H9 (cell line): ENCODE results near the gene EBLN2. TPM values are rescaled to one million over a fixed set of nuclear protein-coding genes. Genes with fewer than 3 reads are reported as not detected.

Experiments used
- DNase-seq: peaks from one replicate; pipeline ENCODE4 v3.0.0-alpha.2; 2017
- H2AFZ ChIP-seq: one replicate; pipeline ENCODE4 v1.6.1; 2013; ENCODE audit warnings: mild to moderate bottlenecking, low read length, control low read depth, moderate library complexity
- H2AK5ac ChIP-seq: 2 replicates; pipeline ENCODE4 v1.6.1; 2013; ENCODE audit warnings: low read length, control low read depth, mixed read lengths; ENCODE audit not compliant: insufficient read length
- H2BK120ac ChIP-seq: one replicate; pipeline ENCODE4 v1.6.1; 2013; ENCODE audit warnings: low read depth, mild to moderate bottlenecking, low read length, control low read depth, inconsistent platforms; ENCODE audit not compliant: poor library complexity, severe bottlenecking
- H2BK12ac ChIP-seq: 2 replicates; pipeline ENCODE4 v1.6.1; 2013; ENCODE audit warnings: low read length, control low read depth, mixed read lengths, low read depth; ENCODE audit not compliant: insufficient read length
- H2BK15ac ChIP-seq: 2 replicates; pipeline ENCODE4 v1.6.1; 2013; ENCODE audit warnings: low read depth, low read length, control low read depth
- H2BK20ac ChIP-seq: one replicate; pipeline ENCODE4 v1.6.1; 2013; ENCODE audit warnings: low read depth, mild to moderate bottlenecking, low read length, control low read depth, inconsistent platforms; ENCODE audit not compliant: poor library complexity, severe bottlenecking
- H2BK5ac ChIP-seq: 2 replicates; pipeline ENCODE4 v1.6.1; 2013; ENCODE audit warnings: low read length, control low read depth, mixed read lengths; ENCODE audit not compliant: insufficient read length
- H3K14ac ChIP-seq: 2 replicates; pipeline ENCODE4 v1.6.1; 2013; ENCODE audit warnings: low read length, control low read depth; ENCODE audit not compliant: insufficient read depth
- H3K18ac ChIP-seq: 2 replicates; pipeline ENCODE4 v1.6.1; 2013; ENCODE audit warnings: low read depth, mild to moderate bottlenecking, mixed read lengths, low read length, control low read depth; ENCODE audit not compliant: insufficient read length
- H3K23ac ChIP-seq: 2 replicates; pipeline ENCODE4 v1.6.1; 2013; ENCODE audit warnings: low read length, control low read depth, mixed read lengths, low read depth; ENCODE audit not compliant: insufficient read length
- H3K23me2 ChIP-seq: 2 replicates; pipeline ENCODE4 v1.6.1; 2013; ENCODE audit warnings: low read depth, mild to moderate bottlenecking, mixed read lengths, low read length, control low read depth; ENCODE audit not compliant: insufficient read length, poor library complexity, severe bottlenecking
- H3K27ac ChIP-seq: 2 replicates; pipeline ENCODE4 v1.5.1; 2013; ENCODE audit warnings: low read length, control low read depth, mixed read lengths, low read depth; ENCODE audit not compliant: insufficient read length
- H3K27me3 ChIP-seq: 2 replicates; pipeline ENCODE4 v1.6.1; 2013; ENCODE audit warnings: low read length, control low read depth, inconsistent platforms; ENCODE audit not compliant: insufficient read depth
- H3K4ac ChIP-seq: 2 replicates; pipeline ENCODE4 v1.6.1; 2013; ENCODE audit warnings: low read depth, mild to moderate bottlenecking, control low read depth, inconsistent platforms, low read length, moderate library complexity
- H3K4me1 ChIP-seq: 2 replicates; pipeline ENCODE4 v1.6.1; 2013; ENCODE audit warnings: low read length, control low read depth, inconsistent platforms; ENCODE audit not compliant: insufficient read depth
- H3K4me2 ChIP-seq: 2 replicates; pipeline ENCODE4 v1.6.1; 2013; ENCODE audit warnings: low read length, control low read depth, mixed read lengths; ENCODE audit not compliant: insufficient read length, insufficient read depth
- H3K56ac ChIP-seq: 2 replicates; pipeline ENCODE4 v1.6.1; 2013; ENCODE audit warnings: low read depth, mild to moderate bottlenecking, mixed read lengths, low read length, control low read depth; ENCODE audit not compliant: insufficient read length
- H3K79me1 ChIP-seq: 2 replicates; pipeline ENCODE4 v1.6.1; 2013; ENCODE audit warnings: low read depth, mild to moderate bottlenecking, moderate library complexity, low read length, control low read depth, inconsistent platforms; ENCODE audit not compliant: insufficient read depth, poor library complexity, severe bottlenecking
- H3K79me2 ChIP-seq: 2 replicates; pipeline ENCODE4 v1.6.1; 2013; ENCODE audit warnings: low read length, control low read depth, inconsistent platforms; ENCODE audit not compliant: insufficient read depth
- H3K9ac ChIP-seq: 2 replicates; pipeline ENCODE4 v1.6.1; 2013; ENCODE audit warnings: low read length, control low read depth, mixed read lengths; ENCODE audit not compliant: insufficient read length; ENCODE audit errors: extremely low read depth
- H3K9me3 ChIP-seq: one replicate; pipeline ENCODE4 v1.6.1; 2013; ENCODE audit warnings: low read depth, low read length, inconsistent platforms; ENCODE audit not compliant: control insufficient read depth
- H3T11ph ChIP-seq: one replicate; pipeline ENCODE4 v1.6.1; 2013; ENCODE audit warnings: mild to moderate bottlenecking, low read length, control low read depth, inconsistent platforms
- H4K20me1 ChIP-seq: one replicate; pipeline ENCODE4 v1.6.1; 2013; ENCODE audit not compliant: control insufficient read depth, insufficient read length, insufficient read depth
- H4K5ac ChIP-seq: 2 replicates; pipeline ENCODE4 v1.6.1; 2013; ENCODE audit warnings: low read depth, mild to moderate bottlenecking, mixed read lengths, low read length, control low read depth; ENCODE audit not compliant: insufficient read length
- H4K8ac ChIP-seq: replicated peaks from 2 replicates; pipeline ENCODE4 v1.6.1; 2013; ENCODE audit warnings: low read length, control low read depth, mixed read lengths, low read depth; ENCODE audit not compliant: insufficient read length
- H4K91ac ChIP-seq: 2 replicates; pipeline ENCODE4 v1.6.1; 2013; ENCODE audit warnings: low read depth, mild to moderate bottlenecking, moderate library complexity, mixed read lengths, low read length, control low read depth; ENCODE audit not compliant: insufficient read length
- H3K27ac Mint-ChIP-seq, 3 experiments: 2 replicates in 2 of 3; 3 replicates in 1 of 3; pipeline ENCODE4 v1.8.0; 2020 to 2021; ENCODE audit warnings: mixed read lengths in 3 of 3, mild to moderate bottlenecking in 1 of 3, moderate library complexity in 1 of 3
- H3K27me3 Mint-ChIP-seq: 2 replicates; pipeline ENCODE4 v1.8.0; 2021; ENCODE audit warnings: low read depth, mild to moderate bottlenecking, moderate library complexity, mixed read lengths
- H3K36me3 Mint-ChIP-seq, 3 experiments: 2 replicates in 2 of 3; 3 replicates in 1 of 3; pipeline ENCODE4 v1.8.0; 2020 to 2021; ENCODE audit warnings: low read depth in 3 of 3, mixed read lengths in 3 of 3; ENCODE audit not compliant: insufficient read depth in 1 of 3
- H3K4me1 Mint-ChIP-seq, 2 experiments: 2 replicates each; pipeline ENCODE4 v1.8.0; 2020; ENCODE audit warnings: mixed read lengths in 2 of 2
- H3K4me3 Mint-ChIP-seq, 2 experiments: 2 replicates in 1 of 2; 3 replicates in 1 of 2; pipeline ENCODE4 v1.8.0; 2020 to 2021; ENCODE audit warnings: mild to moderate bottlenecking in 2 of 2, mixed read lengths in 2 of 2, moderate library complexity in 1 of 2
- H3K9me3 Mint-ChIP-seq, 2 experiments: 2 replicates in 1 of 2; 3 replicates in 1 of 2; pipeline ENCODE4 v1.8.0; 2020; ENCODE audit warnings: mild to moderate bottlenecking in 2 of 2, mixed read lengths in 2 of 2, moderate library complexity in 1 of 2
- WGBS: extraction: QIAGEN DNeasy Blood & Tissue Kit; methylation state at CpG from one replicate; pipeline ENCODE4 v1.1.7; 2013; ENCODE audit warnings: missing lambda C conversion rate, low lambda C conversion rate, mixed read lengths; ENCODE audit not compliant: insufficient read length; ENCODE audit errors: extremely low coverage; 5-methylcytosine and 5-hydroxymethylcytosine counted together
- total RNA-seq: library from RNA; stranded (reverse); gene quantifications from 2 replicates; pipeline ENCODE4 v1.2.1, GENCODE V29; 2021
- TF ChIP-seq, protein P1 (sequence below): fragments of 200-600 bp; sonication (generic); conservative IDR thresholded peaks from 3 replicates; pipeline ENCODE4 v1.8.0; 2021; ENCODE audit warnings: antibody characterized with exemption, mild to moderate bottlenecking

EBLN2 gene
- total RNA-seq, 1 experiment from 2014 or later, result 6.1 TPM

DNA sequence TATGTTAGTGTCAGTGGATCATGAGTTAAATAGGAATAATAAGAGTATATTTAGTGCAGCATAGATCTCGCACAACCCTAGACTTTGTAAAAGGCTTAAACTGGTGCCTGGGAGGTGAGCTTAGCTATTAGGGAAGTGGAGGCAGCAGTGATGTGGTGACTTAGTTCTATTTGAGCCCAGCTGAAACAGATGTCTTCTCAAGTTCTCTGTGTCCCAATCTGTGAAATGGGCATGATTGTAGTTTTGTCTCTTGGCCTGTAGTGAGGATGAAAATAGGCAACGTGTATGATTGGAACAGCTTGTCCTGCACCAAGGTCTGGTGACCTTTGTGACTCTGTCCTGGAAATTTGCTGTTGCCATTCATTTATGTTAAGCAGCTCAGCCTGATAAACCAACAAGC, 34.7 kb downstream of the EBLN2 start:
- H3K9me3 Mint-ChIP-seq, result no peaks in the 10 kb centered on the region; a peak in 1 of 5 replicates
- H3K56ac ChIP-seq, result no peak overlapping the region
- H2BK12ac ChIP-seq, result no peak overlapping the region
- H3K4me3 Mint-ChIP-seq, result no peak overlapping the region
- H2BK5ac ChIP-seq, result no peak overlapping the region
- H3K23ac ChIP-seq, result no peak overlapping the region
- no peak overlapping the region for H2BK120ac ChIP-seq
- no peak overlapping the region for H3K9ac ChIP-seq
- H4K8ac ChIP-seq, result no peak overlapping the region
- no peak for DNase-seq
- no peak overlapping the region for H3K4ac ChIP-seq
- H3K27ac ChIP-seq, result no peak overlapping the region
- H3K23me2 ChIP-seq, result no peaks in the 10 kb centered on the region
- H3K27me3 Mint-ChIP-seq, result peaks cover 3% of the 10 kb centered on the region
- H3K27ac Mint-ChIP-seq, result no peak overlapping the region
- no peaks in the 10 kb centered on the region for H3K79me1 ChIP-seq
- H3K27me3 ChIP-seq, result no peaks in the 10 kb centered on the region
- H2AK5ac ChIP-seq, result no peak overlapping the region
- H4K5ac ChIP-seq, result no peak overlapping the region
- H3K14ac ChIP-seq, result no peak overlapping the region
- peaks cover 22 to 23% of the 10 kb centered on the region in 2 experiments for H3K4me1 Mint-ChIP-seq
- no peak overlapping the region for H4K91ac ChIP-seq
- H2BK20ac ChIP-seq, result no peak overlapping the region
- H3K4me2 ChIP-seq, result no peak overlapping the region
- H3K9me3 ChIP-seq, result no peaks in the 10 kb centered on the region
- H2AFZ ChIP-seq, result no peak overlapping the region
- no CpG with 5 or more reads among the region's 2 CpGs for WGBS
- H3K79me2 ChIP-seq, result no peaks in the 10 kb centered on the region
- H4K20me1 ChIP-seq, result no peaks in the 10 kb centered on the region
- no peaks in the 10 kb centered on the region for H3K4me1 ChIP-seq
- TF ChIP-seq, protein P1, sequence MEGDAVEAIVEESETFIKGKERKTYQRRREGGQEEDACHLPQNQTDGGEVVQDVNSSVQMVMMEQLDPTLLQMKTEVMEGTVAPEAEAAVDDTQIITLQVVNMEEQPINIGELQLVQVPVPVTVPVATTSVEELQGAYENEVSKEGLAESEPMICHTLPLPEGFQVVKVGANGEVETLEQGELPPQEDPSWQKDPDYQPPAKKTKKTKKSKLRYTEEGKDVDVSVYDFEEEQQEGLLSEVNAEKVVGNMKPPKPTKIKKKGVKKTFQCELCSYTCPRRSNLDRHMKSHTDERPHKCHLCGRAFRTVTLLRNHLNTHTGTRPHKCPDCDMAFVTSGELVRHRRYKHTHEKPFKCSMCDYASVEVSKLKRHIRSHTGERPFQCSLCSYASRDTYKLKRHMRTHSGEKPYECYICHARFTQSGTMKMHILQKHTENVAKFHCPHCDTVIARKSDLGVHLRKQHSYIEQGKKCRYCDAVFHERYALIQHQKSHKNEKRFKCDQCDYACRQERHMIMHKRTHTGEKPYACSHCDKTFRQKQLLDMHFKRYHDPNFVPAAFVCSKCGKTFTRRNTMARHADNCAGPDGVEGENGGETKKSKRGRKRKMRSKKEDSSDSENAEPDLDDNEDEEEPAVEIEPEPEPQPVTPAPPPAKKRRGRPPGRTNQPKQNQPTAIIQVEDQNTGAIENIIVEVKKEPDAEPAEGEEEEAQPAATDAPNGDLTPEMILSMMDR, result no peak
- H3K36me3 Mint-ChIP-seq, result peaks cover 0 to 2% (median 0%) of the 10 kb centered on the region in 3 experiments; a peak in 2 of 7 replicates
- H3K18ac ChIP-seq, result no peak overlapping the region
- no peak overlapping the region for H2BK15ac ChIP-seq
- no peak overlapping the region for H3T11ph ChIP-seq
